ENCODE measurements around the gene LMNA. TPM values are rescaled to one million over a fixed set of nuclear protein-coding genes. Genes with fewer than 3 reads are reported as not detected.

LMNA gene
- total RNA-seq, 1 experiment from 2014 or later = 51.0 TPM

DNA sequence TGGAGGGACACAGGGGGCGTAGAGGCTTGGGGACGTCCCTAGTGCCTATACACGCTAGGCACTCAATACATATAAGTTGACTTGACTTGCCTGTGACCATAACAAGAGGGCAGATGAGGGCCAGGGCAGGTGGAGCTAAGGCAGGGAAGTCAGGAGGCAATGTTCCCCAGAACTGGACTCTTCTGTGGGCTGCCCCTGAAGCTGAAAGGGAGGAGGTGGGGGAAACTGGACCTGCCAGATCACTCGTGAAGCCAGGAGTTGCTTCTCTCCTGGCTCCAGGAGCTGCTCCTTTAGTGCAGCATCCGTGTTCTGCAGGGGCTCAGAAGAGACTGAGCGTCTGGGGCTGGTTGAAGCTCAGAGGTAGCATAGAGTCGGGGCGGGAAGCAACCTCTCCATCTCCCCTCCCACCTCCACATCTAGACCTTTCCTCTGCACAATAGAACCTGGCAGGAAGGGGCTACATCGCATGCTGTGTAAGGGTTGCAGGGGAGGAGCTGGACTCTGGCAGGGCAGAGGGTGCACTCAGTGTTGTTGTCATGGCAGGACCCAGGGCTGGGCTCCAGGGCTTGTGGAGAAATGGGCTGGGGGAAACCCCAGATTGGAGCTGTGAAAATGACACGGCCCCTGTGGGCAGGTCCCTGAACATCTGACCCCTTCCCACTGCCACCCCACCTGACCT is 36.0 kb downstream of the LMNA start:
- Histone ChIP-seq H2BK20ac (ENCODE audit: low read depth, low read length, poor library complexity, severe bottlenecking) (no peak overlapping the region), H3K9ac (ENCODE audit: extremely low read depth, insufficient read length, low read length) (no peak overlapping the region), H3K4ac (ENCODE audit: low read depth, low read length) (no peak overlapping the region), H4K8ac (replicated peaks; ENCODE audit: insufficient read length, low read depth, low read length) (no peak overlapping the region), H4K5ac (ENCODE audit: insufficient read length, low read depth, low read length) (no peak overlapping the region), H2AFZ (ENCODE audit: low read length) (no peak overlapping the region), H3K9me3 (ENCODE audit: control insufficient read depth, low read depth, low read length) (no peaks in the 10 kb centered on the region), H2BK12ac (ENCODE audit: insufficient read length, low read depth, low read length) (no peak overlapping the region), H3K23me2 (ENCODE audit: insufficient read length, low read depth, low read length, poor library complexity, severe bottlenecking) (no peaks in the 10 kb centered on the region), H2AK5ac (ENCODE audit: insufficient read length, low read length) (no peak overlapping the region), H2BK5ac (ENCODE audit: insufficient read length, low read length) (no peak overlapping the region), H3K4me1 (ENCODE audit: insufficient read depth, low read length) (peaks cover 27% of the 10 kb centered on the region), H3K18ac (ENCODE audit: insufficient read length, low read depth, low read length) (no peak overlapping the region), H4K20me1 (ENCODE audit: control insufficient read depth, insufficient read depth, insufficient read length) (no peaks in the 10 kb centered on the region), H3K14ac (ENCODE audit: insufficient read depth, low read length) (no peak overlapping the region), H3K23ac (ENCODE audit: insufficient read length, low read depth, low read length) (no peak overlapping the region), H2BK15ac (ENCODE audit: low read depth, low read length) (no peak overlapping the region), H3K79me2 (ENCODE audit: insufficient read depth, low read length) (no peaks in the 10 kb centered on the region), H2BK120ac (ENCODE audit: low read depth, low read length, poor library complexity, severe bottlenecking) (no peak overlapping the region), H3K27me3 (ENCODE audit: insufficient read depth, low read length) (no peaks in the 10 kb centered on the region), H3K56ac (ENCODE audit: insufficient read length, low read depth, low read length) (no peak overlapping the region), H4K91ac (ENCODE audit: insufficient read length, low read depth, low read length) (no peak overlapping the region), H3K79me1 (ENCODE audit: insufficient read depth, low read depth, low read length, poor library complexity, severe bottlenecking) (no peaks in the 10 kb centered on the region), H3K27ac (ENCODE audit: insufficient read length, low read depth, low read length) (no peak overlapping the region), H3K4me2 (ENCODE audit: insufficient read depth, insufficient read length, low read length) (peak overlapping the region; percentile 29), H3T11ph (ENCODE audit: low read length) (no peak overlapping the region)
- no peaks in the 10 kb centered on the region for H3K27me3 Mint-ChIP-seq (ENCODE audit: low read depth)
- no CpG with 5 or more reads among the region's 10 CpGs for WGBS (ENCODE audit: extremely low coverage, insufficient read length, low lambda C conversion rate)
- no peaks in the 10 kb centered on the region for H3K9me3 Mint-ChIP-seq
- TF ChIP-seq, protein P1, sequence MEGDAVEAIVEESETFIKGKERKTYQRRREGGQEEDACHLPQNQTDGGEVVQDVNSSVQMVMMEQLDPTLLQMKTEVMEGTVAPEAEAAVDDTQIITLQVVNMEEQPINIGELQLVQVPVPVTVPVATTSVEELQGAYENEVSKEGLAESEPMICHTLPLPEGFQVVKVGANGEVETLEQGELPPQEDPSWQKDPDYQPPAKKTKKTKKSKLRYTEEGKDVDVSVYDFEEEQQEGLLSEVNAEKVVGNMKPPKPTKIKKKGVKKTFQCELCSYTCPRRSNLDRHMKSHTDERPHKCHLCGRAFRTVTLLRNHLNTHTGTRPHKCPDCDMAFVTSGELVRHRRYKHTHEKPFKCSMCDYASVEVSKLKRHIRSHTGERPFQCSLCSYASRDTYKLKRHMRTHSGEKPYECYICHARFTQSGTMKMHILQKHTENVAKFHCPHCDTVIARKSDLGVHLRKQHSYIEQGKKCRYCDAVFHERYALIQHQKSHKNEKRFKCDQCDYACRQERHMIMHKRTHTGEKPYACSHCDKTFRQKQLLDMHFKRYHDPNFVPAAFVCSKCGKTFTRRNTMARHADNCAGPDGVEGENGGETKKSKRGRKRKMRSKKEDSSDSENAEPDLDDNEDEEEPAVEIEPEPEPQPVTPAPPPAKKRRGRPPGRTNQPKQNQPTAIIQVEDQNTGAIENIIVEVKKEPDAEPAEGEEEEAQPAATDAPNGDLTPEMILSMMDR (conservative IDR thresholded peaks at IDR 0.05) = no peak
- peak overlapping the region; percentile 15 to 42 (median 38); a peak in 5 of 7 replicates for H3K27ac Mint-ChIP-seq
- H3K36me3 Mint-ChIP-seq (ENCODE audit: insufficient read depth in 1 of 3, low read depth in 3 of 3) = peaks cover 0 to 2% (median 0%) of the 10 kb centered on the region in 3 experiments; a peak in 1 of 7 replicates
- H3K4me3 Mint-ChIP-seq = peak overlapping the region; percentile 55 to 79
- DNase-seq = no peak
- H3K4me1 Mint-ChIP-seq = peaks cover 67 to 76% of the 10 kb centered on the region in 2 experiments

Measured in H9 (cell line).